Fibroblast of skin of back (primary cell): ENCODE results near the gene NUDC. TPM values are rescaled to one million over a fixed set of nuclear protein-coding genes. Genes with fewer than 3 reads are reported as not detected.
"Not testable (repeated sequence)": the region's sequence is repeated elsewhere in the genome, so short reads cannot be mapped to it uniquely, and the experiment has no call there.

Experiments
- DNase-seq: peaks from one replicate; pipeline ENCODE4 v3.0.0-alpha.2; 2013
- polyA plus RNA-seq, 2 experiments: library from polyadenylated mRNA; unstranded; fragments of 120-200 nt; gene quantifications; one replicate each; pipeline ENCODE4 v1.2.1, GENCODE V29; 2013; ENCODE audit not compliant: insufficient read length in 2 of 2

NUDC gene
- 127 TPM for polyA plus RNA-seq (2013, experiment 1 of 2; ENCODE audit: insufficient read length)
- 76.5 TPM for polyA plus RNA-seq (2013, experiment 2 of 2; ENCODE audit: insufficient read length)

- DNase-seq = peak; percentile 98
Measured at GRCh38 chr1:26921540-26922430, at the start of gene NUDC. Gene NUDC (plus strand): TSS chr1:26921743. CDS start chr1:26921849, 106 bp downstream.

DNA sequence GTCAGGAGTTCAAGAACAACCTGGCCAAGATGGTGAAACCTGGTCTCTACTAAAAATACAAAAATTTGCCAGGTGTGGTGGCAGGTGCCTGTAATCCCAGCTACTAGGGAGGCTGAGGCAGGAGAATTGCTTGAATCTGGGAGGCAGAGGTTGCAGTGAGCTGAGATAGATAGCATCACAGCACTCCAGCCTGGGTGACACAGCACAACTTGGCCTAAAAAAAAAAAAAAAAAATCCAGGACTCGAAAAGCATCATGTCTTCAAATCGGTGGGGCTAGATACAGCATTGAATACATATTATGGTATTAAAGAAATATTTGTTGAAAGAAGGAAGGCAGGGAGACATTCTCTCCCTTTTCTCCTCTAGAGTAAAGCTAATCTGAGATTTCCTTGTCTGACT, 48.4 kb upstream of the NUDC start:
- not testable (repeated sequence) for DNase-seq

GRCh38 chr1:26874896-26875295, 46.6 kb upstream of the NUDC start:
- no peak for DNase-seq

DNA sequence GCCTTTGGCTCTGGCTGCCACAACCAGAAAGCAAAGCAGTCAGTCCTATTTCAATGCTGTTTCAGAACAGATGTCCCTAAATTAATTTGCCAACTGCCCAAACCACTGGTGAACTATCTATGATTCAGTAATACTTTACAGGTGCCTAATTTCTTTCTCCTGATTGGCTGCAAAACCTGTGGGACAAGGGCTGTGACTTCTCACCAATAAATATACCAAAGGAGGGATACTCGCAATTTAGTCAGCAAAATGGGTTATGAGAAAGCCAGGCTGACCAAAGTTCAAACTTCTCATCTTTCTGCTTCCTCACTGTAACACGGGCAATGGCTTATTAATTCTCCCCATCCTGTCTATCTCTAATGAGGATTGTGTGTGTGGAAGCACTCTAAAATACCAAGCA, 44.2 kb upstream of the NUDC start:
- DNase-seq = no peak

- no peak for DNase-seq
Measured at GRCh38 chr1:26879793-26880192, 41.8 kb upstream of the NUDC start.

DNA sequence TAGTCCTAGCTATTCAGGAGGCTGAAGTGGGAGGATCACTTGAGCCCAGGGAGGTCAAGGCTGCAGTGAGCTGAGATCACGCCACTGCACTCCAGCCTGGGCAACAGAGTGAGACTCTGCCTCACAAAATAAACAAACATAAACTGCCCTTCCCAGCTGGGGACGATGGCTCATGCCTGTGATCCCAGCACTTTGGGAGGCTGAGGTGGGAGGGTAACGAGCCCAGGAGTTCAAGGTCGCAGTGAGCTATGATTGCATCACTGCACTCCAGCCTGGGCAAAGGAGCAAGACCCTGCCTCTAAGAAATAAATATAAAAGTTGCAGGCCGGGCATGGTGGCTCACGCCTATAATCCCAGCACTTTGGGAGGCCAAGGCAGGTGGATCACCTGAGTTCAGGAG, 39.9 kb upstream of the NUDC start:
- DNase-seq = not testable (repeated sequence)

DNA sequence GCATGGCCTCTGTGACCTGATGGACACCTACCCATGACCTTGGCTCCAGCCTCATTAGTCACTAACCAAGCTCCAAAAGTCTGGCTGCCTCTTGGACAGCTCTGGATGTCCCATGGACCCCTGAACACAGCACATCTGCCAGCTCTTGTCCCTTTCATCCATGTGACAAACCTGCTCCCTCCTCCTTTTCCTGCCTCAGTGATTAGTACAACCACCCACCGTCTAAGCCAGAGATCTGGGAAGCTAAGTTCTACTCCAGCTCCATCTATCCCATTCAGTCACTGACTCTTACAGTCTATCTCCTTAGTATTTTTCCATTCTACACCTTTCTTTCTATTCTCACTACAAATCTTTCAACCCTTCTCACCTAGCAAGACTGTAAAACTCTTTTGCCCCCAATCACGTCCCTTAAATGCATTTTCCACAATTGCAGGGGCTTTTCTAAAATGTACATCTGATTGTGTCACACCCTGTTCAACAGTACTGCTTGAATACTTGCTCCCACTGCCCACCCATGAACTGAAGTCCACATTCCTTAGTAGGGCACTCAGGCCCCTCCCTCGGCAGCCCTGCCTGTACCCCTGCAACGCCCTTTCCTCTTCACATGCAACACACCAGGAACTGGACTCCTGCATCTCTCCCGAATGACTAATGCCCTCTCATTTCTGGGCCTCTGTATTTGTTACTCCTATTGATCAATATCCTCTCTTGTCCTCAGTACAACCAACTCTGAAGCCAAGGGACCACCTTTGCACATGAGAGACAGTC, 38.7 kb upstream of the NUDC start:
- DNase-seq = no peak

- DNase-seq = peak; percentile 35
Measured at GRCh38 chr1:26887125-26887524, 34.4 kb upstream of the NUDC start.

GRCh38 chr1:26888231-26888630, 33.3 kb upstream of the NUDC start:
- DNase-seq = no peak

GRCh38 chr1:26889551-26890466, 31.7 kb upstream of the NUDC start, which contains the start of gene GPN2:
Gene GPN2 (minus strand): TSS chr1:26890283. CDS start chr1:26890096, 187 bp downstream.
- DNase-seq = peak; percentile 81

GRCh38 chr1:26890467-26890796, 31.1 kb upstream of the NUDC start:
- no peak for DNase-seq

DNA sequence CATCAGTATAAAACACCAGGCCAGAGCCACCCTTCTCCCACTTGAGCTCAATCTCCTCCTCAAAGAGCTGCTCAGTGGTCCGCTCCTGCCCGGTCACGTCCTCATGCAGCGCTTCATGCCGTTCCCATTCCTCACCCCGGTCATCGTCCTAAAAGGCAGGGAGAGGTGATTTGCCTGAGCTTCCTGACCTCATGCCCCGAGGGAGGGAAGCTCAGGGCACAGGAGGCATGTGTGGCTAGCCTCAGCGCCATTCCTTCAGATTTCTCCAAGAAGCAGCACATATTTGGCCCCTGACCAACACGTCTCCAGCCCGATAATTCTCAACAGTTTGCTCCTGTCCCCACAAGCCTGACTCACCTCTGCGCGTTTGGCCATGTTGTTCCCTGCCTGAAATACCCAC, 27.3 kb upstream of the NUDC start:
- no peak for DNase-seq

DNA sequence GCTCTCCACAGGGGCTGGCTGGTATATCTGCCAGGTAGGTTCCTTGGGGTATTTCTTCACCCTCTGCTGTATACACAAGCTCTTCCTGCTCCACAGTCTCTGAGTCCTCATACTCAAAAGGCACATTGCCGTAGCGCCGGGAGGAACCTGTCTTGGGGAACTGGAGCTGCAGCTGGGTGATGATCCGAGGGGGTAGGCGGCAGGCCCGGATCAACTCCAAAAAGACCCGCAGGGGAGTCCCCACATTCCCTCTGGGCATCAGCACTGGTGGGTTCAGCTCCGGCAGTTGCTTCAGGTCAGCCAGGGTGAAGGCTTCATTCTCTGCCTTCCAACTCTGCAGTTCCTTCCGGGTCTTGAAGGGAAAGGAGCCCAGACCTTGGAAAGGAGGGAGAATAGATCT, 24.2 kb upstream of the NUDC start:
- no peak for DNase-seq

DNA sequence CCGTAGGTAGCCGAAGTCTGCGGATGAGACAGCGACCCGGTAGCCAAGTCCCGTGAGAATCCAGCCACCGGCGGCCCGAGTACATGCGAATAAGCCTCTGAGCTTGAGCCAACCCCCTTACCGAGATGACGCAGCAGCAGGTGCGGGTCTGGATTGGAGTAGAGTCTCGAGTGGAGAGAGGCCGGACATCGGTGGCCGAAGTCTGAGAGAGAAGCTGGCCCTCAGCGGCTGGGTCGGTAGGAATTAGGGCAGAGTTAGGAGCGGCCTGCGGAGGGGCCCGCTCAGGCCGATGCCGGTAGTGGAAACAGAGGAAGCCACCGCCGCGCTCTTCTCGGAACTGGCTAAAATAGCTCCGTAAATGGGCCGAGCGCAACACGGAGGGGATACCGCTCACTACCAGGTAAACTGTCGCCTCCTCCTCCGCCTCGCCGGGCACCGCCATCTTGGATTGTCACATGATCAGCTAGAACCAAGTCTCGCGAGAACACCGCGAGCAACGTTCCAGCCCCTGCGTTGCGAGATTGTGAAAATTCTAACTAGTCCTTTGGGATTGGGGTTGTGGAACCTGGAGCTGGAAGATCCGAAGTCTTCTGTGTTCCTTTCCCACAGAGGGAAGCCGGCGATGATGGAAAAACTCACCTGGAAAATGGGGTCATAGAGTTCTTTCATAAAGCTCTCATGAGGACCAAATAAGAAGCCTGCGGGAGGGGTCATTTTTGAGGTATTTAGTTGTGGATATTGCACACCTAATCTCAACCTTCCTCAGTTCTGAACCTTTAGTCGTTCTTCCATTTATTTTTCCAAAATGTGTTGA, 21.3 kb upstream of the NUDC start, which contains the start of gene GPATCH3:
GPATCH3 (minus strand) TSS at position 467 of the 814 bp plus-strand sequence; CDS start at position 442, 25 bp downstream.
- DNase-seq = peak; percentile 93

DNA sequence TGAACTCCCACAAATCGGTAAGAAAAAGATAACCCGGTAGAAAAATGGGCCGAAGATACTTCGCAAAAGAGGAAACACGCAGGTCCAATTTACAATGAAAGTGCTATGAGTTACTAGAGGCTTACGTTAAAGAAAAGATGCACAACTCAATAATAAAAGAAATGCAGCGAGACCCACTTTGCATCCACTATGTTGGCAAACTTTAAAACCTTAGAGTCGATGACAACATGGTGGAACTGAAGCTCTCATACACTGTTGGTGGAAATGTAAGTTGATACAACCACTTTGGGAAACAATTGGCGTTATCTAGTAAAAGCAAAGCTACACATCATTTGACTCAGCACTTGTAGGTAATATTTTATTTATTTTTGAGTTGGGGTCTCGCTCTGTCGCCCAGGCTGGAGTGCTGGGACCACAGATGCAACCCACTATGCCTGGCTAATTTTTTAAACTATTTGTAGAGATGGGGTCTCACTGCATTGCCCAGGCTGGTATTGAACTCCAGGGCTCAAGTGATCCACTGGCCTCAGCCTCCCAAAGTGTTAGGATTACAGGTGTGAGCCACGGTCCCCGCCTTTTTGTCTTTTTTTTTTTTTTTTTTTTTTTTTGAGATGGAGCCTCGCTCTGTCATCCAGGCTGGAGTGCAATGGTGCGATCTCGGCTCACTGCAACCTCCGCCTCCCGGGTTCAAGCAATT, 20.6 kb upstream of the NUDC start:
- DNase-seq = no peak

- peak; percentile 12 for DNase-seq
Measured at GRCh38 chr1:26907071-26907917, 14.2 kb upstream of the NUDC start.

DNA sequence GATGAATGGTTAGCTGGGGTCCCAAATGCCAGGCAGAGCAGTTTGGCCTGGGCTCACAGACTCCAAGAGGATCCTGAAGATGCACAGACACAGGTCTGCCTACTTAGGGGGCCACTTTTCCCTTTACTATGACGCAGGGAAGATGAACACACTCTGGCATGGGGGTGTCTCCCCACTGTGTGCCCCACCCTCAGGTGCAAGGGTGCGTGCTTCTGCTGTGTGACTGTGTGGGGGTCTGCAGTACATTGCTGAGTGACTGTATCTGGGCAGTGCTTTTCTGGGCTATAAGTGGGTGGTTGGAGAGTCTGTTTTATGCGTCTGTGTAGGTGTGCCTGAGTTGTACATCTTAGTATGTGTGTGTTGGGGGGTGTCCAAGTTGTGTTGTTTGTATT, 11.6 kb upstream of the NUDC start:
- no peak for DNase-seq

- DNase-seq = no peak
Measured at GRCh38 chr1:26910343-26911160, 11.0 kb upstream of the NUDC start.
